Measurements from ENCODE around the gene TCF7. TPM values are rescaled to one million over a fixed set of nuclear protein-coding genes. Genes with fewer than 3 reads are reported as not detected.

The TCF7 gene
- total and polyA plus RNA-seq, 2 of the 13 experiments (the other 11 are each of a cell fraction or from before 2014, with no cell fraction given): 6.3 to 6.8 TPM

GRCh38 chr5:134148986-134149539 is 34.6 kb downstream of the TCF7 start:
- WGBS (ENCODE audit: low lambda C conversion rate): 95% methylated on average over 6 of the region's 6 CpGs
- FAIRE-seq (no peak), ATAC-seq (peak; percentile 2; the same call in 1 of the 3 replicates), DNase-seq (ENCODE audit: low spot score) (peak; percentile 17)
- POLR2A ChIA-PET: interaction anchor here (0.6 to 2.0 kb wide), 7 partner anchors 8 to 110 kb away, joined by 3 to 9 read pairs (median 5); partner anchors contain the start of gene TCF7
- Histone ChIP-seq H3K9ac (ENCODE audit: insufficient read depth, low read depth, low read length) (no peak overlapping the region), H3K4me2 (ENCODE audit: low read depth, low read length) (peak overlapping the region; percentile 19), H3K27ac (ENCODE audit: extremely low read length, insufficient read depth, low read length) (peak overlapping the region; percentile 64), H3K4me3 (replicated peaks in 1 of 3; ENCODE audit: insufficient read depth in 1 of 3, low read depth in 2 of 3, low read length in 3 of 3) (no peak overlapping the region; a peak in 1 of 6 replicates), H3K4me1 (ENCODE audit: insufficient read depth, low read length) (peaks cover 30% of the 10 kb centered on the region), H3K27me3 (ENCODE audit: control insufficient read depth in 1 of 2, insufficient read depth in 2 of 2, low read length in 2 of 2) (no peaks in the 10 kb centered on the region), H2AFZ (ENCODE audit: low read length) (no peak overlapping the region), H3K79me2 (ENCODE audit: insufficient read depth, low read length) (peaks cover 13% of the 10 kb centered on the region), H4K20me1 (ENCODE audit: insufficient read depth, low read length) (peaks cover 11% of the 10 kb centered on the region), H3K9me3 (ENCODE audit: low read length) (no peaks in the 10 kb centered on the region), H3K36me3 (replicated peaks in 1 of 2; ENCODE audit: control insufficient read depth in 1 of 2, insufficient read depth in 2 of 2, low read length in 2 of 2) (peaks cover 20 to 70% of the 10 kb centered on the region in 2 experiments)
- no TSS peak for BruUV-seq (replicated peaks)
- CTCF ChIA-PET (ENCODE audit: low intra/inter-chr PET ratio, low total read pairs): interaction anchor here (1.0 kb wide), 1 partner anchor 110 kb away, joined by 3 read pairs; no protein-coding TSS in a partner anchor
- no peak for TF ChIP-seq RCOR2 (CRISPR knock-in tag; IDR thresholded peaks at IDR 0.05)
- TF ChIP-seq NCOA1 (CRISPR knock-in tag; IDR thresholded peaks at IDR 0.05): no peak
- no peak for TF ChIP-seq MAX (IDR thresholded peaks at IDR 0.05)
- TF ChIP-seq POLR2AphosphoS2 (IDR thresholded peaks at IDR 0.05; ENCODE audit: low read depth, low read length): peak; percentile 57; the same call in 1 of the 2 replicates
- TF ChIP-seq IKZF1 (IDR thresholded peaks at IDR 0.05): no peak
- no peak for TF ChIP-seq ZGPAT (CRISPR knock-in tag; IDR thresholded peaks at IDR 0.05)
- TF ChIP-seq ZNF670 (CRISPR knock-in tag; IDR thresholded peaks at IDR 0.05; ENCODE audit: borderline replicate concordance): 0 out of 2 replicates have a peak, but pooled peaks have one; percentile 28
- in situ Hi-C loops (cut with HindIII; ENCODE audit: extremely low pct_ligation_motif_present, low pct_unique_long_range_greater_than_20kb): no loop called here
- intact Hi-C loops (cut with micrococcal nuclease; ENCODE audit: unreplicated experiment): no loop called here

Data from HepG2 (cell line).